ENCODE measurements around the gene APOBEC3B.
A peak's percentile ranks its signal among the peaks of the same experiment; 100 is the strongest.
"Not testable (repeated sequence)": the region's sequence is repeated elsewhere in the genome, so short reads cannot be mapped to it uniquely, and the experiment has no call there.

Gene APOBEC3B

GRCh38 chr22:39008271-39008850, 26.2 kb downstream of the APOBEC3B start:
- ATAC-seq, result not testable (repeated sequence)

GRCh38 chr22:39010946-39011345, 28.8 kb downstream of the APOBEC3B start:
- ATAC-seq, result no peak

GRCh38 chr22:39012533-39013511, 30.7 kb downstream of the APOBEC3B start:
- no peak for ATAC-seq

GRCh38 chr22:39013561-39013941, 31.4 kb downstream of the APOBEC3B start:
- ATAC-seq, result peak in 1 of 2 donors; percentile 1

GRCh38 chr22:39013942-39014722, 32.0 kb downstream of the APOBEC3B start, which contains the start of gene APOBEC3C:
TSS of gene APOBEC3C (plus strand) at chr22:39014257. CDS start at chr22:39014363, 106 bp downstream.
- peak; percentile 94 to 96 for ATAC-seq

GRCh38 chr22:39014723-39015121, 32.6 kb downstream of the APOBEC3B start:
- peak; percentile 20 to 28 for ATAC-seq

GRCh38 chr22:39016592-39016991, 34.4 kb downstream of the APOBEC3B start:
- ATAC-seq, result no peak

- ATAC-seq, result no peak
Observed at GRCh38 chr22:39017596-39018365, 35.6 kb downstream of the APOBEC3B start.

- not testable (repeated sequence) for ATAC-seq
Observed at GRCh38 chr22:39020021-39020651, 38.0 kb downstream of the APOBEC3B start.

GRCh38 chr22:39021552-39022250, 39.6 kb downstream of the APOBEC3B start:
- no peak for ATAC-seq

- ATAC-seq, result no peak
Observed at GRCh38 chr22:39024519-39025308, 42.6 kb downstream of the APOBEC3B start.

- no peak for ATAC-seq
Observed at GRCh38 chr22:39026509-39027150, 44.5 kb downstream of the APOBEC3B start.

- no peak for ATAC-seq
Observed at GRCh38 chr22:39027717-39028116, 45.6 kb downstream of the APOBEC3B start.

- no peak for ATAC-seq
Observed at GRCh38 chr22:39028281-39028680, 46.1 kb downstream of the APOBEC3B start.

- ATAC-seq, result no peak
Observed at GRCh38 chr22:39029227-39029626, 47.1 kb downstream of the APOBEC3B start.

- ATAC-seq, result no peak
Observed at GRCh38 chr22:39030705-39031104, 48.6 kb downstream of the APOBEC3B start.

GRCh38 chr22:39031434-39032295, 49.5 kb downstream of the APOBEC3B start:
- ATAC-seq, result not testable (repeated sequence)

- ATAC-seq, result not testable (repeated sequence)
Observed at GRCh38 chr22:39037071-39037470, 54.9 kb downstream of the APOBEC3B start.
